ENCODE data around the gene TM9SF3.
"Not testable (repeated sequence)": the region's sequence is repeated elsewhere in the genome, so short reads cannot be mapped to it uniquely, and the experiment has no call there.

TM9SF3 gene

DNA sequence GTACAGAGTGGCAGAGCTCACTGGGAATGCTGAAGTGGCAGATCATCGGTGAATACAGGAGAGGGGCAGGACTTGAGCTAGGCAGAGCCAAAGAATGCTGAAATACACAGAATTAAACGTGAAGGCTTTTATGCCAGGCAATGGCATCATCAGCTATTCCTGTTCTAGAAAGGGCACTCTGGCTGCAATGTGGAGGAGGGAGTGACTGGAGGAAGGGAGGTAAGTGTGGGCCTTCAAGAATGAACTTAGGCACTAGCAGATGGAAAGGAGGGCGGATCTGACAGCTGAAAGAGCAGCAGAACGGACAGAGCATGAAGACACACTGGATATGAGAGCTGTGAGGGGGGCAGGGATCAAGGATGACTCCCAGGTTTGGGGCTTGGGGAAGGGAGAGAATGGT, 12.0 kb upstream of the TM9SF3 start:
- FAIRE-seq = no peak

DNA sequence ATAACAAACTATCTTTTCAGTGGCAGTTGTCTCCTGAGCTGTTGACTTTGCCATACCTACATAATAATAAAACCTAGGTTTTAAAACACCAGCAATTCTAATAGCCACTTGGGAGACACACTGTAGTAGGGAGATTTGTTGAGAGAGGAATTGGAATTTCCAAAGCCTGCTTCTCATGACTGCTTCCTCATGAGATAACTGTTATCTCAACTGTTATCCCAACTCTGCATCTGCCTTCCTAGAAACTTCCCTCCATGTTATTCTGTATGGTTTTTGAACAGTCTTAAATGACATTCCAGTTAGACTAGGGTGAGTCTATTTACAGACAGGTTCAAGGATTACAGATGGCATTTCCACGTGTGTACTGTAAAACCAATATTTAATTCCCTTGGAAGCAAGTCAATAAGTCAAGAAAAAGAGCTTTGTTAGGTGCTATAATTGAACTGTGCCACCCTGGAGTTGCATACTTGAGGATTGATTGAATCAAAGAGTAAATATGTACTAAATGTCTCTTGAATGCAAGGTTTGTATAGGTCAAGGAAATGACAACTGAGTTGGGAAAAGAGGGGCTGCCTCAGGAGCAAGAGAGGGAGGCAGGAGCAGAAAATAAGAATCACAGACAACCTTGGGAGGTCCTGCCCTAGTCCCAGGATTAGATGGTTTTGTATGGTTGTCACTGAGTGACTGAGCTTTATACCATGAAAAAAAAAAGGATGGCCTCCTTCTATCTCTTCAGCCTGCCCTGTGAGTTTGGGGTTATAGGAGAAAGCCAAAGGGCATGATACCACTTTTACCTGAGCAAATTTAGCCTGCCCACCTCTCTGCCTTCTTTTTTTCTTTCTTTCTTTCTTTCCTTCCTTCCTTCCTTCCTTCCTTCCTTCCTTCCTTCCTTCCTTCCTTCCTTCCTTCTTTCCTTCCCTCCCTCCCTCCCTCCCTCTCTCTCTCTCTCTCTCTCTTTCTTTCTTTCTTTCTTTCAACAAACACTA, 9.9 kb upstream of the TM9SF3 start:
- no peak for FAIRE-seq

DNA sequence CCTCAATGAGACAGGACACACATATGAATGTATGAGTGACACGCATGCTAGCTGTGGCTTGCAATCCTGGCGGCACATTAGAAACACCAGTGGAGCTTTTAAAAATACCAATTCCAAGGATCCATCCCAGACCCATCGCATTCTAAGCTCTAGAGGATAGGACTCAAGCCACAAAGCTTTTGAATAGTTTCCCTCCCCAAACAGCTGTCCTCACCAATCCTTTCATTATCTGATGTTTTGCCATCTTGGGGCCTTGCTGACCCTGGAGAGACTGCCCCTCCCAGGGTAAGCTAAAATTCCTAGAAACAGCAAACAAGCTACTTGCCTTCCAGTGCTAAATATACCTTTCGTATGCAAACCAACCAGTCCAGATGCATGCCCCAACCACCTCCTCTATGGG, 8.9 kb upstream of the TM9SF3 start:
- no peak for FAIRE-seq

DNA sequence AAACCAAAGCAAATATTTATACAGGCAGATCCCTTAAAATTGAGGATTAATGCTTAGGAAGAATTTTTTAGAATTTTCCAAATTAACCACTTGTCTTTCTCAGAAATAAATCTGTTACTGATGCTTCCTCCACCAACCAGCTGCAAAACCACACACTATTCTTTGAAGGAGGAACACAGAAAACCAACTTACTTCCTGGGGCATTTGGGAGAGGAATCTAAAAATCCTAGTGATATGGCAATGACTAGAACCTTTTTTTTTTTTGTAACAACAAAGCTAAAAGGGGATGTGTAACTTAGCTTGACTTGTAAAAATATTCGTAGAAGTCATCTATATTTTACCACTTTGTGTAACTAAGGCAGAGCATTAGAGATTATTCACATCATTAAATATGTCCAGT, 5.1 kb upstream of the TM9SF3 start:
- FAIRE-seq = no peak

DNA sequence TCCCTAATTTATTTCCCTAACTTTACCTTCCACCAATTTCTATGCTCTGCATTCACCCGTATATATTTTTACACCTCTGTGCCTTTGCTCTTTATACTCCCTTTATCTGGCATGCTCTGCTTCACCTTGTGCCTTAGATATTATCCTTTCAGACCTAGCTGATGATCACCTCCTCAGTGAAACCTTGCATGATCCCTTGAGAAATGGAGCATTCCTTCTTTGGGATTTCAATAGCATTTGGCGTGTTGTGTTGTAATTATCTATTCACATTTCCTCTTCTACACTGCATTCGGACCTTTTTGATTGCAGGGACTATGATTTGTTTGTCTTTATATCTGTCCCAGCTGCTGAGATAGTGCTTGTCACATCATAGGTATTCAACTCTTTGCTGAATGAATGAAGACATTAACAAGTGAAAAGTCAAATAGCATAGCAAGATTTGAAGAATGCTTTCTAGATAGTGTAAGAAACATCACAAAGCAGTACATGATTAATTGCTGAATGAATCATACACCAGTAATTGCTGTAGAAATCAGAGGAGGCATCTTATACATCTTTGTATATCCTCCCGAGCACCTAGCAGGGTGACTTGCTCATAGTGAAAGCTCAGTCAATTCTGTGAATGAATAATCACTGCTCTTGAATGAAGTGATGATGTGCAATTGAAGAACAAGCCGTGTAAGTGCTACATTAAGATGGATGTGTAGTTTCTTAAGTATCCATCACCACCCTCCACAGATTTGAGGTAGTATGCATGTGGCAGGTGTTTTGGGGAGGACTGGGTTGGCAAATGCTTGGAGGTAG, 2.0 kb upstream of the TM9SF3 start:
- FAIRE-seq = no peak

DNA sequence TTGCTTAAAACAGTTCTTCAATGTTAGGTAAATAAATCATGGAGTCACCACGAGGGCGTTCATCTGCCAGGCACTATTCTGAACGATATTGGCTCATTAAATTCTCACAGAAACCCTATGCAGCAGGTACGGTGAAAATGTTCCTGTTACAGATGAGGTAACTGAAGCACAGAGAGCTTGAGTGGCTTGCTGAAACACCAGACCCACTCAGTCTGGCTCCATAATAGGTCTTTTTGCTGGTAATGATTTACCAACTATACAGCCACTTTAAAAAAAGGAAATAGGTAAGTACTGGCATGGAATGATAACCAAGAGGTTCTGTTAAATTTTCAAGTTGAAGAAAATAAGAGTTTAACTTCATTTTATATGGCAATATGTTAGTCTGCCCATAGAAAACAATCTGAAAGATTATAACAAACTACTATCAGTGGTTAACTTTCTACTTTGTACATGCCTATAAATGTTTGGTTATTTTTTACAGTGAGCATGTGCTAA, 1.3 kb upstream of the TM9SF3 start:
- FAIRE-seq = no peak

DNA sequence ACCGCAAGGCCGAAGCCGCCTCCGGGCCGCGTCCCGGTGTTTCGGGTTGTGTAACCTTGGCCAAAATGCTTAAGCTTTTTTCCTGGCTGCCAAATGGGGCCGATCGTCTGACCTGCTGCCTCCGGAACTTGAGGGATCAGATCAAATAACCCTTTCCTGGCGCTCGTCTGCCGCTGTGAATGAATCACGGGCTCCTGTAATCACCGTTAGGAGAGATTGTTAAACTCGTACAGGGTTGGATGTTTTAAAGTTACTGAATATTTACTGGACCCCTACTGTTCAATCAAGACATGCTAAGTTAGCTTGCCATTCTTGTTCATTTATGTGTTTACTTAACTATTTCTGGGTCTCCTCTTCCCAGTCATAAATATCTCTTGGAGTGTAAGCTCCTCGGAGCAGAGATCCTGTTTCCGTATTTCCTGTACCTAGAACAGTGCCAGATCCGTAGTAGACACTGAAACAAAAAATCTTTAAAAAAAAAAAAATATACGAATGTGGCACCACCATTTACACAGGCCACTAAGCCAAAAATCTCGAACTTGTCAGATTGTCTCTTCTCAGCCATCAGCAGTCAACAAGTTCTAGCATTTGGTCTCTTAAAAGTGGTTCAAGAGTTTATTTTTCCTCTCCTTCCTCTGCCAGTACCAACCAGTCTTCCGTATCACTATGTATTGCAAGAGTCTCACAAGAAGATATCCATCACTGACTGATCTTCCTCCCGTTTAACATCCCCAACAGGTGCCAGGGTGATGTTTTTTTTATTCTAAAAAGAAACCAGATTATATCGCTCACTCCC, 650 bp upstream of the TM9SF3 start:
- no peak for FAIRE-seq

DNA sequence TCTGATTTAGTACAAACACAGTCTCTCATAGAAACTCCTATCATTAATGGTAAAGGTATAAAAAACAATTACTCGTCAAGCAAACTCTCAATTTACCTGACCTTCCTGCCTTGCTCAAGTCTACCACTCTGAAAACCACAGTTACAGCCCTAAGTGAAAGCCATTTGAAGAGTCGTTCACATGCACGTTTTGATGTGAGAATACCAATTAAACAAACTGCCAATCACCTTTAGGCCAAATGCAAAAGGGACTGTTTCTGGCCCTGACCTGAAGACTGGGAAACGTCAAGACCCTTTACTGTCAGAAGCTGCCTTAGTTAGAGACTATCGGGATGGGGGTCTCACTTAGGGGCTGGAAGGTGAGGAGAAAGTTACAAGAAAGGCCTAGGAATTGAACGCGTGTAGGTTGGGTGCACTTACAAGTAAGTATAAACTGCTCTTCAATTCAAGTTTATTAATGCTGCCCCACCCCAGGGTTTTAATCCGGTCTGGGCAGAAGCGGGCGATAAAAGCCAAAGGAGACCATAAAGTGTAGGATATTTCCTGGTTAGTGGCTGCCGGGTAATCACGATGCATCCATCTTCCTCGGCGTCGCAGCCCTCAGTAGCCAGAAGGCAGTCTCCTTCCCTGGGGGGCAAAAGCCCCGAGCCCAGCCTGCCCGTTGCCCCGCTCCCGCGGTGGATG, 935 bp downstream of the TM9SF3 start:
- FAIRE-seq = no peak

DNA sequence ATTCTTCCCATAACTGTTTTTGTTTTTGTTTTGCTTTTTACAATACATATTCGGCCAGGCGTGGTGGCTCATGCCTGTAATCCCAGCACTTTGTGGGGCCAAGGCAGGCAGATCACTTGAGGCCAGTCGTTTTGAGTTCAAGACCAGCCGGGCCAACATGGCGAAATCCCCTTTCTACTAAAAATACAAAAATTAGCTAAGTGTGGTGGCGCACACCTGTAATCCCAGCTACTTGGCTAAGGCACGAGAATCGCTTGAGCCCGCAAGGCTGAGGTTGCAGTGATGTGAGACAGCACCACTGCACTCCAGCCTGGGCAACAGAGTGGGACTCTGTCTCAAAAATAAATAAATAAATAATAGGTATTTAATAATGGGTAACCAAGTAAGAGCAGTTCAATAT, 2.3 kb downstream of the TM9SF3 start:
- FAIRE-seq = no peak

DNA sequence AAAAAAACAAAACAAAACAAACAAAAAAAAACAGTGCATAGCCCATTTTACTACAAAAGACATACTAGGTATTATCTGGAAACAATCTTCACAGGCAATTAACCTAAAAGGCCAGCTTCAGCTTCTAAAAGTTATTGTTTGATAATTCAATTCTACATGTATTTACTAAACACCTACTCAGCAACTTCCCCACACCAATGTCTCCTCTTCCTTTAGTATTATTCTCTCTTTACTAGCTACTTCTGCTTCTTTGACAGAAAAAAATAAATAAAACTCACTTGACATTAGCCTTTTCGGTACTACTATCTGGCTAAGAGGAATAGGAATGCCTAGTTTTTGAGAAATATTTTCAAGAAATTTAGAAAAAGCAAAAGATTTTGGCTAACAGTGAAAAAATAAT, 2.8 kb downstream of the TM9SF3 start:
- peak; percentile 36 for FAIRE-seq

DNA sequence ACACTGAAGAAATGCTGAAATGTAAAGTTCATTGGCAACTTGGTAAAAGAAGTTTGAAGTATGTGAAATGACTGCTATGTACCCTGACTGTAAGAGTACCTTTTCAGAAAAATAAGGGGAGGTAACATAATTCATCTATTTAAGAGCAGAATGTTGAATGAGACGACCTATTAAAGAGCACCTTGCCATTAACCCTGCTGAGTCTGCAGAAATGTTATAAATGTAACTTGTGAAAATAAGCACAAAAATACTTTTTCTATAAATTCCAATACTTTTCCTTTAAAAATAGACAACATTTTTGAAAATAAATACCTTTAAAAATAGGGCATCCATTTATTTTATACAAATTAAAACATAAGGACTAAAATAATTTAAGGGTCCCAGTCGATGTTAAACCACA, 7.7 kb downstream of the TM9SF3 start:
- FAIRE-seq = peak; percentile 15

DNA sequence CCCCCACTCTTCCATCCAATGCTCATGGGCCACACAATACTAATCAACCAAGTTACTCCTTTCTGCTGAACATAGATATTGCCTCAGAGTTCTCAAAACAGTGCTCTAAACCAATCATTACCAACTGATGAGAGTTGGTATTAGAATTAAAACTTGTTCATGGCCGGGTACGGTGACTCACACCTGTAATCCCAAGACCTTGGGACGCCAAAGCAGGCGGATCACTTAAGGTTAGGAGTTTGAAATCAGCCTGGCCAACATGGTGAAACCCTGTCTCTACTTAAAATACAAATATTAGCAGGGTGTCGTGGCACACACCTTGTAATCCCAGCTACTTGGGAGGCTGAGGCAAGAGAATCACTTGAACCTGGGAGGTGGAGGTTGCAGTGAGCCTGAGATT, 8.2 kb downstream of the TM9SF3 start:
- no peak for FAIRE-seq

DNA sequence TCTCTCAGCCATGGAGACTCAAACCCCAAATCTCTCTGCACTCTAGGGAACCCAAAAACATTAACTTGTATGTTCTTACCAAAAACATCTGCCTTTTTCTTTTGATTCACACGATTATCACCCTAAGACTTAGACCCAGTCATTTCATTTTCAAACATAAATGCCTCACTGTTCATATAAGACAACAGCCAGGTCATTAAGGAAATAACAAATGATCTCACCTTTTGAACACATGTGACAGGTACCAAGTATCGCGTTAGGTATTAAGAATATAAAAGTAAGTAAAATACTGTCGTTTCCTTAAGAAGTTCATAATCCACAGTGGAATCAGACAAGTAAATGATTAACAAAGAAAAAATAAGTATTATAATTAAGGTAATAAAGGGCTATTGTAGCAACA, 8.8 kb downstream of the TM9SF3 start:
- no peak for FAIRE-seq

DNA sequence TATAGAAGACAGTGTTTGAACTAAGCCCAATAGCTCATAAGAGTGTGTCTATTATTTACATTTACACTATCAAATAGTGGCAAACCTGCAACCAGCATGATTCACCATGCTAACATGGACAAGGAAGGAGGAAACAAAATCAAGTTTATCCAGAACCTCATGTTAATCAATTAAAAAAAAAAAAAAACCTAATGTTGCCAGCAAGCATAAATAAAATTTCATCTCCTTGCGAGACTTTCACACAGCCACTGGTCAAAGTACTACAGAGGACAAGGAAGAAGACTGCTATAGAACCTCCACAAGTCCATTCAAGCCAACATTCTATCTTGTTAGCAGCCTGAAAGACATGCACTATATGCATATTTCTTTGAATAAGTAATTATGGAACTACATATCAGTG, 9.7 kb downstream of the TM9SF3 start:
- FAIRE-seq = no peak

DNA sequence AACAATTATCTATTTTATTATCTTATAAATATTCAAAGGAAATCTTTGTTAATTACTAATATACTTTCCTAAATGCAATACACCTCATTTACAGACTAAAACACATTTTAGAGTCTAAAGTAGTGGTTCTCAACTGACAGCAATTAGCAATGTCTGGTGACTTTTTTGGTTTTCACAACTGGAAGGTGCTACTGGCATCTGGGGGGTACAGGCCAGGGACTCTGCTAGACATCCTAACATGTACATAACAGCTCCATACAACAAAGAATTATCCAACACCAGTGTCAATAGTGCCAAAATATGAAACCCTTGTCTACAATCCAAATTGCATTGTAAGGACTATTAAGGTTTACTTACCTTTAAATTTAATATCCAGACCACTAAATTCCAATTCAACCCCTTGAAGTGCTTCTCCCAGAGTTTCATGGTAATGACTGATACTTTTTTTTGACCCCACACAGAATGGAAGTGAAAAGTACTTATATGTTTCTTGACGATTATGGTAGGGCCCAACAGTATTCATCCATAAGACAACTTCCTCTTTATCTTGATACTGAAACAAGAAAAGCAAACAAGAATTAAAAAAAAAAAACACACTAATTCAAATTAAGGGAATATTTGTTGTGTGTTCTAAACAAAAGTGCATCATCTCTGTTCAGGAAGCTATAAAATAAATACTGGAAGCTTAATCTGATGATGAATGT, 10.4 kb downstream of the TM9SF3 start:
- FAIRE-seq = no peak

DNA sequence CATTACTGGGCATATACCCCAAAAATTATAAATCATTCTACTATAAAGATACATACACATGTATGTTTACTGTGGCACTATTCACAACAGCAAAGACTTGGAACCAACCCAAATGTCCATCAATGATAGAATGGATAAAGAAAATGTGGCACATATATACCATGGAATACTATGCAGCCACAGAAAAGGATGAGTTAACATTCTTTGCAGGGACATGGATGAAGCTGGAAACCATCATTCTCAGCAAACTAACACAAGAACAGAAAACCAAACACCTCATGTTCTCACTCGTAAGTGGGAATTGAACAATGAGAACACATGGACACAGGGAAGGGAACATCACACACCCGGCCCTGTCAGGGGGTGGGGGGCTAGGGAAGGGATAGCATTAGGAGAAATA, 12.2 kb downstream of the TM9SF3 start:
- FAIRE-seq = not testable (repeated sequence)

DNA sequence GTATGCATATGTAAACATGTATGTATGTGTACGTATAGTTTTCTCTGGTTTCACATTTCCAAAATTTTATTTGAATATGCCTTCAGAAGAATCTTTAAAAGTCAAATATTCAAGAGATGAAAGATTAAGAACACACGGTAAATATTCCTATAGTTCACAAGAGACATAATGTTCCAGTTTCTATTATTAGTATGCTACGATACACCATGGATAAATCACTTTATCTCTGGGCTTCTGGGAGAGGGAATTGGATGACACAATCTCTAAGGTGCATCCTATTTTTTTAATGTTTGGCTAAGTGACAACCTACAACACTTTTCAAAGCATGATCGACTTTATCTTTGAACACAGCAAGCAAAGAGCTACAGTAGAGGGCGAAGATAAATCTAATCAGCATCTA, 13.8 kb downstream of the TM9SF3 start:
- FAIRE-seq = no peak

DNA sequence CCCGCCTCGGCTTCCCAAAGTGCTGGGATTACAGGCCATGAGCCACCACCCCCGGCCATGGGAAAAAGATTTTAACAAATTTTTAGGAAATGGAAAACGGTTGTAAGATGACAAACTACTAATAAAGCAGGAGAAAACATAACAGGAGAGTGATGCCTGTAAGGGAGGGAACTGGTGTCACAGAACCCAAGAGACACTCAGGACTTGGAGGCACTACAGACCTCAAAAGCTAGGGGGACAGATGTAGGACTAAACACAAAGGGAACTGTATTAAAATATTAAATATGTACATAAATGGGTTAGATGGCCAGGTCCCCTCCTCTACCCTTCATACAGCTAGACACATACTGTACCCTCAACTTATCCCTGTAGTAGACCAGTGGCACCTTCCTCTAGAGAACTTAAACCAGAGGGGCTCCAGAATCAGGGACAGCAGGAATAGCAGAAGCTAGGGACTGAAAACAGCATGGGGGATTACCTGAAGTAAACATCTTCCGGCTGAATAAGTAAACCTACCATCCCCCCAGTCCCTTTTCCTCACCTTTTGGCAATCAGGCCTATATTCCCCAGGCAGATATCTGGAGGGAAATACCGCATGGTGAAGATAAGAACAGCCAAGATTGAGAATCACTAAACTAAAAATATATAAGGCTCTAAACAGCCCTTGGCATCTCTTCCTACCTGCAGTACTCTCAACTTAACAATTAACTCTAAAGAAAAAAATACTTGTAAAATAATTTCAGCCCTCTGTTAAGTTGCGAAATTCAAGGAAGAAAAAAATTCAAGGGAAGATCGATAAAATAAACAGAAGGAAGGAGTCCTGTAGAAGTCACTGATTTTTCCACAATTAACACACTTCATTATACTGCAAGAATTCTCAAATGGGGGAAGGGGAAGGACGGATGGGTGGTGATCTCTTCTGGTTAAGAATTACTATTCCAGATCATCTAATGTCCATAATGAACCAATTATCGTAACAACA, 15.5 kb downstream of the TM9SF3 start:
- no peak for FAIRE-seq

DNA sequence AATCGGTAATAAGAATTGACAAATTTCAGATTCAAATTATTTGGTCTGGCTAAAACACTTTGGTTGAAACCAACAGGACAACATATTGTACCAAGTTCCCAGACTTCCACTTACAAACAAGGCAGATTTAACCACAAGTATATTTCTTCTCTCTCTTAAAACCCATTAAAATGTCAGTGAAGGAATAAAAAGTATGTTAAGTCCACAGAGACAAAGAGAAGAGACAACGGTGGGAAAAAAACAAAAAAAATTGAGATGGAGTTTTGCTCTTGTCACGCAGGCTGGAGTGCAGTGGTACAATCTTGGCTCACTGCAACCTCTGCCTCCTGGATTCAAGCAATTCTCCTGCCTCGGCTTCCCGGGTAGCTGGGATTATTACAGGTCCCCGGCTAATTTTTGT, 16.3 kb downstream of the TM9SF3 start:
- FAIRE-seq = no peak

DNA sequence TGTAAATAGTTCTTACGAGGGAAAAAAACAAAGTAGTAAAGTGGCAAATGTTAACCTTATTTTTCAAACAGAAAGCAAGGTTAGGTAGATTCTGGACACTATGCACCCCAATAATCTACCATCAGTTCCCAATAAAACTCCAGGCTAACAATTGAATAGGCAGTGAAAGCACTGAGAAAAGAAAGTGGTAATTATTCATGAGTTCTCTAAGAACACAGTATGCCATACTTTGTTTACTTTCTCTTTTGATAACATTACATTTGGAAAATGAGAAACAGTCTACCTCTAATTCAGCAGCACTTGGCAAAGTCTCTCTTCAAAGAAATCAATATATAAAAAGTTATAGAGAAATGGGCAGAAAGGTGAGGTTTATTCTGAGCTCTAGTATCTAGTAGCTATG, 18.4 kb downstream of the TM9SF3 start:
- FAIRE-seq = no peak

DNA sequence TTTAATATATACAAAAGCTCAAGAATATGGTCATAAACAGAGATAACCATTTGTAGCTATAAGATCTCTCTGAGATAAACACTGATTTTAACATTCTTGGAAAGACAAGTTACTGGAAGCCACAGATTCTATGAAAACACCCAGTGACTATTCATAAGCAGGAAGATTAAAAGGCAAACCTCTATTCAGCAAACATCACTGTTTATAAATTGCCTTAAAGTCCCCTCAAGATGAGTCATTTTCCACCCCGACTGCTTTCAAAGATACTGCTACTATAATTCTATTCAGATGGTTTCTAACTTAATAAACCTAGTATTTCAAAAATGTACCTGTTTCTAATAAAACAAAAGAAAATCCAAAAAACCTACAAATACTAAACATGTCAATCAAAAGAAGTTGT, 21.0 kb downstream of the TM9SF3 start:
- no peak for FAIRE-seq

Measured in G401.6 (cell line).